ENCODE measurements around the gene KCNQ1OT1. TPM values are rescaled to one million over a fixed set of nuclear protein-coding genes. Genes with fewer than 3 reads are reported as not detected.

The KCNQ1OT1 gene
- total and polyA plus RNA-seq, 9 of the 15 experiments (the other 6 are each of a cell fraction or from before 2014, with no cell fraction given), result 0.04 to 2.3 (median 0.74) TPM

DNA sequence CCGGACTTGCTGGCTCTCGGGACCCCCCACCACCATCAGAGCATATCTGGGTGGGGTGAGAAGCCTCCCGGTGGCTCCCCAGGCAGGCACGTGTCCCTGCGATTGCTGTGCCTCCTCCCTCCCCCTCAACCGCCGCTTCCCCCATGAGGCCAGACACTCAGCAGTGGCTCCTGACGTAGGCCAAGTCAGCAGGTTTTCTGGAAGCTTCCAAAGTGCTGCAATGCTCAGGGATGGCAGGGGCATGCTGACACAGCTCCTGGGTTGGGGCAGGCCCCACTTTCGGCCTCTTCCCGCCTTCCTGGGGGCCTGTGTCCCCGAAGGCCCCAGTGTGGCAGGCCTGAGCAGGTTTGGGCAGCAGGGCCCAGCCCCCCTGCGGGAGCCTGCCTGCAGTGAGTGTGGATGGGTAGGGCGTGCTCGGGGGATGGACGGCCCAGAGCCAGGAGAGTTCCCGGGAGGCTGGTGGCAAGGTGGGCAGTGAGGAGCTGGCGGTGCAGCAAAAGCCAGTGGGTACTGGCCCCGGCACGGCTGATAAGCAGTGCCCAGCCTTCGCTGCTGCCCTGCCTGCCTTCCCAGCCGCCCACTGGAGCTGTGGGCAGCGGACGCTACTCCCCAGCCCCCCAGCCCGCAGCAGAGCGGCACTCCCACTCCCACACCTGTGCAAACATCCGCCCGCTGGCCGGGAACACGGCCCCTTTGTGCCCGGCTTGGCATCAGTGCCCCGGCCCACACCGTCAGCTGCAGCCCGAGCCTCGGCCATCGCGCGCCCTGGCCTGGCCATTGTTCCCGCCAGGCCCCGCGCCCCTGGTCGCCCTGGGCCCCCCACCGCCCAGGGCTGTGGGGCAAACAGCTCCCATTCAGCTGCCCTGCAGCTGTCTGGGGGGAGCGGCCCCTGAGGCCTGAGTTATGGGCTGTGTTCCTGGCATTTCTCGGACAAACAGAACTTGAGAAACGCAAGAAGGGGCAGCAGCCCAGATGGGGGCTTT, 125.0 kb downstream of the KCNQ1OT1 start (continued):
- TF ChIP-seq, protein P1, sequence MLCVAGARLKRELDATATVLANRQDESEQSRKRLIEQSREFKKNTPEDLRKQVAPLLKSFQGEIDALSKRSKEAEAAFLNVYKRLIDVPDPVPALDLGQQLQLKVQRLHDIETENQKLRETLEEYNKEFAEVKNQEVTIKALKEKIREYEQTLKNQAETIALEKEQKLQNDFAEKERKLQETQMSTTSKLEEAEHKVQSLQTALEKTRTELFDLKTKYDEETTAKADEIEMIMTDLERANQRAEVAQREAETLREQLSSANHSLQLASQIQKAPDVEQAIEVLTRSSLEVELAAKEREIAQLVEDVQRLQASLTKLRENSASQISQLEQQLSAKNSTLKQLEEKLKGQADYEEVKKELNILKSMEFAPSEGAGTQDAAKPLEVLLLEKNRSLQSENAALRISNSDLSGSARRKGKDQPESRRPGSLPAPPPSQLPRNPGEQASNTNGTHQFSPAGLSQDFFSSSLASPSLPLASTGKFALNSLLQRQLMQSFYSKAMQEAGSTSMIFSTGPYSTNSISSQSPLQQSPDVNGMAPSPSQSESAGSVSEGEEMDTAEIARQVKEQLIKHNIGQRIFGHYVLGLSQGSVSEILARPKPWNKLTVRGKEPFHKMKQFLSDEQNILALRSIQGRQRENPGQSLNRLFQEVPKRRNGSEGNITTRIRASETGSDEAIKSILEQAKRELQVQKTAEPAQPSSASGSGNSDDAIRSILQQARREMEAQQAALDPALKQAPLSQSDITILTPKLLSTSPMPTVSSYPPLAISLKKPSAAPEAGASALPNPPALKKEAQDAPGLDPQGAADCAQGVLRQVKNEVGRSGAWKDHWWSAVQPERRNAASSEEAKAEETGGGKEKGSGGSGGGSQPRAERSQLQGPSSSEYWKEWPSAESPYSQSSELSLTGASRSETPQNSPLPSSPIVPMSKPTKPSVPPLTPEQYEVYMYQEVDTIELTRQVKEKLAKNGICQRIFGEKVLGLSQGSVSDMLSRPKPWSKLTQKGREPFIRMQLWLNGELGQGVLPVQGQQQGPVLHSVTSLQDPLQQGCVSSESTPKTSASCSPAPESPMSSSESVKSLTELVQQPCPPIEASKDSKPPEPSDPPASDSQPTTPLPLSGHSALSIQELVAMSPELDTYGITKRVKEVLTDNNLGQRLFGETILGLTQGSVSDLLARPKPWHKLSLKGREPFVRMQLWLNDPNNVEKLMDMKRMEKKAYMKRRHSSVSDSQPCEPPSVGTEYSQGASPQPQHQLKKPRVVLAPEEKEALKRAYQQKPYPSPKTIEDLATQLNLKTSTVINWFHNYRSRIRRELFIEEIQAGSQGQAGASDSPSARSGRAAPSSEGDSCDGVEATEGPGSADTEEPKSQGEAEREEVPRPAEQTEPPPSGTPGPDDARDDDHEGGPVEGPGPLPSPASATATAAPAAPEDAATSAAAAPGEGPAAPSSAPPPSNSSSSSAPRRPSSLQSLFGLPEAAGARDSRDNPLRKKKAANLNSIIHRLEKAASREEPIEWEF (CRISPR knock-in tag; IDR thresholded peaks at IDR 0.05), result no peak
- TF ChIP-seq XRCC4 (IDR thresholded peaks at IDR 0.05; ENCODE audit: extremely low read depth, insufficient read depth, insufficient read length) (no peak), ZBTB8A (IDR thresholded peaks at IDR 0.05; ENCODE audit: partially characterized antibody) (no peak), BHLHE40 (IDR thresholded peaks at IDR 0.05; ENCODE audit: low read length) (peak; percentile 83), TBL1XR1 (IDR thresholded peaks at IDR 0.05; ENCODE audit: low read length in 2 of 2) (no peak)
- TF ChIP-seq, protein P2, sequence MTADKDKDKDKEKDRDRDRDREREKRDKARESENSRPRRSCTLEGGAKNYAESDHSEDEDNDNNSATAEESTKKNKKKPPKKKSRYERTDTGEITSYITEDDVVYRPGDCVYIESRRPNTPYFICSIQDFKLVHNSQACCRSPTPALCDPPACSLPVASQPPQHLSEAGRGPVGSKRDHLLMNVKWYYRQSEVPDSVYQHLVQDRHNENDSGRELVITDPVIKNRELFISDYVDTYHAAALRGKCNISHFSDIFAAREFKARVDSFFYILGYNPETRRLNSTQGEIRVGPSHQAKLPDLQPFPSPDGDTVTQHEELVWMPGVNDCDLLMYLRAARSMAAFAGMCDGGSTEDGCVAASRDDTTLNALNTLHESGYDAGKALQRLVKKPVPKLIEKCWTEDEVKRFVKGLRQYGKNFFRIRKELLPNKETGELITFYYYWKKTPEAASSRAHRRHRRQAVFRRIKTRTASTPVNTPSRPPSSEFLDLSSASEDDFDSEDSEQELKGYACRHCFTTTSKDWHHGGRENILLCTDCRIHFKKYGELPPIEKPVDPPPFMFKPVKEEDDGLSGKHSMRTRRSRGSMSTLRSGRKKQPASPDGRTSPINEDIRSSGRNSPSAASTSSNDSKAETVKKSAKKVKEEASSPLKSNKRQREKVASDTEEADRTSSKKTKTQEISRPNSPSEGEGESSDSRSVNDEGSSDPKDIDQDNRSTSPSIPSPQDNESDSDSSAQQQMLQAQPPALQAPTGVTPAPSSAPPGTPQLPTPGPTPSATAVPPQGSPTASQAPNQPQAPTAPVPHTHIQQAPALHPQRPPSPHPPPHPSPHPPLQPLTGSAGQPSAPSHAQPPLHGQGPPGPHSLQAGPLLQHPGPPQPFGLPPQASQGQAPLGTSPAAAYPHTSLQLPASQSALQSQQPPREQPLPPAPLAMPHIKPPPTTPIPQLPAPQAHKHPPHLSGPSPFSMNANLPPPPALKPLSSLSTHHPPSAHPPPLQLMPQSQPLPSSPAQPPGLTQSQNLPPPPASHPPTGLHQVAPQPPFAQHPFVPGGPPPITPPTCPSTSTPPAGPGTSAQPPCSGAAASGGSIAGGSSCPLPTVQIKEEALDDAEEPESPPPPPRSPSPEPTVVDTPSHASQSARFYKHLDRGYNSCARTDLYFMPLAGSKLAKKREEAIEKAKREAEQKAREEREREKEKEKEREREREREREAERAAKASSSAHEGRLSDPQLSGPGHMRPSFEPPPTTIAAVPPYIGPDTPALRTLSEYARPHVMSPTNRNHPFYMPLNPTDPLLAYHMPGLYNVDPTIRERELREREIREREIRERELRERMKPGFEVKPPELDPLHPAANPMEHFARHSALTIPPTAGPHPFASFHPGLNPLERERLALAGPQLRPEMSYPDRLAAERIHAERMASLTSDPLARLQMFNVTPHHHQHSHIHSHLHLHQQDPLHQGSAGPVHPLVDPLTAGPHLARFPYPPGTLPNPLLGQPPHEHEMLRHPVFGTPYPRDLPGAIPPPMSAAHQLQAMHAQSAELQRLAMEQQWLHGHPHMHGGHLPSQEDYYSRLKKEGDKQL (CRISPR knock-in tag; IDR thresholded peaks at IDR 0.05; ENCODE audit: borderline replicate concordance), result no peak
- TF ChIP-seq, protein P3, sequence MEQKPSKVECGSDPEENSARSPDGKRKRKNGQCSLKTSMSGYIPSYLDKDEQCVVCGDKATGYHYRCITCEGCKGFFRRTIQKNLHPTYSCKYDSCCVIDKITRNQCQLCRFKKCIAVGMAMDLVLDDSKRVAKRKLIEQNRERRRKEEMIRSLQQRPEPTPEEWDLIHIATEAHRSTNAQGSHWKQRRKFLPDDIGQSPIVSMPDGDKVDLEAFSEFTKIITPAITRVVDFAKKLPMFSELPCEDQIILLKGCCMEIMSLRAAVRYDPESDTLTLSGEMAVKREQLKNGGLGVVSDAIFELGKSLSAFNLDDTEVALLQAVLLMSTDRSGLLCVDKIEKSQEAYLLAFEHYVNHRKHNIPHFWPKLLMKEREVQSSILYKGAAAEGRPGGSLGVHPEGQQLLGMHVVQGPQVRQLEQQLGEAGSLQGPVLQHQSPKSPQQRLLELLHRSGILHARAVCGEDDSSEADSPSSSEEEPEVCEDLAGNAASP (IDR thresholded peaks at IDR 0.05), result no peak
- TF ChIP-seq, protein P4, sequence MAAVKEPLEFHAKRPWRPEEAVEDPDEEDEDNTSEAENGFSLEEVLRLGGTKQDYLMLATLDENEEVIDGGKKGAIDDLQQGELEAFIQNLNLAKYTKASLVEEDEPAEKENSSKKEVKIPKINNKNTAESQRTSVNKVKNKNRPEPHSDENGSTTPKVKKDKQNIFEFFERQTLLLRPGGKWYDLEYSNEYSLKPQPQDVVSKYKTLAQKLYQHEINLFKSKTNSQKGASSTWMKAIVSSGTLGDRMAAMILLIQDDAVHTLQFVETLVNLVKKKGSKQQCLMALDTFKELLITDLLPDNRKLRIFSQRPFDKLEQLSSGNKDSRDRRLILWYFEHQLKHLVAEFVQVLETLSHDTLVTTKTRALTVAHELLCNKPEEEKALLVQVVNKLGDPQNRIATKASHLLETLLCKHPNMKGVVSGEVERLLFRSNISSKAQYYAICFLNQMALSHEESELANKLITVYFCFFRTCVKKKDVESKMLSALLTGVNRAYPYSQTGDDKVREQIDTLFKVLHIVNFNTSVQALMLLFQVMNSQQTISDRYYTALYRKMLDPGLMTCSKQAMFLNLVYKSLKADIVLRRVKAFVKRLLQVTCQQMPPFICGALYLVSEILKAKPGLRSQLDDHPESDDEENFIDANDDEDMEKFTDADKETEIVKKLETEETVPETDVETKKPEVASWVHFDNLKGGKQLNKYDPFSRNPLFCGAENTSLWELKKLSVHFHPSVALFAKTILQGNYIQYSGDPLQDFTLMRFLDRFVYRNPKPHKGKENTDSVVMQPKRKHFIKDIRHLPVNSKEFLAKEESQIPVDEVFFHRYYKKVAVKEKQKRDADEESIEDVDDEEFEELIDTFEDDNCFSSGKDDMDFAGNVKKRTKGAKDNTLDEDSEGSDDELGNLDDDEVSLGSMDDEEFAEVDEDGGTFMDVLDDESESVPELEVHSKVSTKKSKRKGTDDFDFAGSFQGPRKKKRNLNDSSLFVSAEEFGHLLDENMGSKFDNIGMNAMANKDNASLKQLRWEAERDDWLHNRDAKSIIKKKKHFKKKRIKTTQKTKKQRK (IDR thresholded peaks at IDR 0.05; ENCODE audit: borderline replicate concordance, low read depth, low read length), result no peak
